ENCODE measurements around the gene GPAT3. TPM values are rescaled to one million over a fixed set of nuclear protein-coding genes. Genes with fewer than 3 reads are reported as not detected.

GPAT3 gene
- total RNA-seq, 1 donor from 2014 or later, result 0.99 TPM

DNA sequence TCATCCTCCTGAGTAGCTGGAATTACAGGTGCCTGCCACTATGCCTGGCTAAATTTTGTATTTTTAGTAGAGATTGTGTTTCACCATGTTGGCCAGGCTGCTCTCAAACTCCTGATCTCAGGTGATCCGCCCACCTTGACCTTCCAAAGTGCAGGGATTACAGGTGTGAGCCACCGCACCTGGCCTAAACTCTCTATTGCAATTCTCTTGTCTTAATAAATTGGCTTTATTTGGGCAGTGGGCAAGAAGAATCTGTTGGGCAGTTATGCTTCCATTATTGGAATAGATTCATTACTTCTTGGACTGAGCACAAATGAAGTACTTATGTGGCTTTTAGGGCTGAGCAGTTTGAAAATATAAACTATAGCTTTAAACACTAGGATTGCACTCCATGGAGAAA lies 8.2 kb upstream of the GPAT3 start:
- Mint-ChIP-seq H3K4me1 (no peaks in the 10 kb centered on the region), H3K27ac (no peak overlapping the region), H3K9me3 (peaks cover 9% of the 10 kb centered on the region), H3K4me3 (no peak overlapping the region), H3K36me3 (no peaks in the 10 kb centered on the region), H3K27me3 (ENCODE audit: insufficient read depth, low read depth) (peaks cover 8% of the 10 kb centered on the region)
- Histone ChIP-seq H3K4me3 (no peak overlapping the region), H3K36me3 (no peaks in the 10 kb centered on the region), H3K9me3 (ENCODE audit: low read depth) (no peaks in the 10 kb centered on the region), H3K9ac (no peak overlapping the region), H3K27me3 (peaks cover 7% of the 10 kb centered on the region), H3K4me1 (no peaks in the 10 kb centered on the region), H3K79me2 (ENCODE audit: low read depth) (no peaks in the 10 kb centered on the region), H3K27ac (no peak overlapping the region), H3K4me2 (no peak overlapping the region), H4K20me1 (ENCODE audit: low read depth) (no peaks in the 10 kb centered on the region), H3F3A (ENCODE audit: low read depth) (no peaks in the 10 kb centered on the region), H2AFZ (replicated peaks) (no peak overlapping the region)
- TF ChIP-seq, protein P1, sequence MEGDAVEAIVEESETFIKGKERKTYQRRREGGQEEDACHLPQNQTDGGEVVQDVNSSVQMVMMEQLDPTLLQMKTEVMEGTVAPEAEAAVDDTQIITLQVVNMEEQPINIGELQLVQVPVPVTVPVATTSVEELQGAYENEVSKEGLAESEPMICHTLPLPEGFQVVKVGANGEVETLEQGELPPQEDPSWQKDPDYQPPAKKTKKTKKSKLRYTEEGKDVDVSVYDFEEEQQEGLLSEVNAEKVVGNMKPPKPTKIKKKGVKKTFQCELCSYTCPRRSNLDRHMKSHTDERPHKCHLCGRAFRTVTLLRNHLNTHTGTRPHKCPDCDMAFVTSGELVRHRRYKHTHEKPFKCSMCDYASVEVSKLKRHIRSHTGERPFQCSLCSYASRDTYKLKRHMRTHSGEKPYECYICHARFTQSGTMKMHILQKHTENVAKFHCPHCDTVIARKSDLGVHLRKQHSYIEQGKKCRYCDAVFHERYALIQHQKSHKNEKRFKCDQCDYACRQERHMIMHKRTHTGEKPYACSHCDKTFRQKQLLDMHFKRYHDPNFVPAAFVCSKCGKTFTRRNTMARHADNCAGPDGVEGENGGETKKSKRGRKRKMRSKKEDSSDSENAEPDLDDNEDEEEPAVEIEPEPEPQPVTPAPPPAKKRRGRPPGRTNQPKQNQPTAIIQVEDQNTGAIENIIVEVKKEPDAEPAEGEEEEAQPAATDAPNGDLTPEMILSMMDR (IDR thresholded peaks at IDR 0.05), result no peak
- no peak for TF ChIP-seq EZH2 (IDR thresholded peaks at IDR 0.05)
- TF ChIP-seq EZH2phosphoT487 (IDR thresholded peaks at IDR 0.05), result no peak
- no peak for DNase-seq (ENCODE audit: low spot score)

DNA sequence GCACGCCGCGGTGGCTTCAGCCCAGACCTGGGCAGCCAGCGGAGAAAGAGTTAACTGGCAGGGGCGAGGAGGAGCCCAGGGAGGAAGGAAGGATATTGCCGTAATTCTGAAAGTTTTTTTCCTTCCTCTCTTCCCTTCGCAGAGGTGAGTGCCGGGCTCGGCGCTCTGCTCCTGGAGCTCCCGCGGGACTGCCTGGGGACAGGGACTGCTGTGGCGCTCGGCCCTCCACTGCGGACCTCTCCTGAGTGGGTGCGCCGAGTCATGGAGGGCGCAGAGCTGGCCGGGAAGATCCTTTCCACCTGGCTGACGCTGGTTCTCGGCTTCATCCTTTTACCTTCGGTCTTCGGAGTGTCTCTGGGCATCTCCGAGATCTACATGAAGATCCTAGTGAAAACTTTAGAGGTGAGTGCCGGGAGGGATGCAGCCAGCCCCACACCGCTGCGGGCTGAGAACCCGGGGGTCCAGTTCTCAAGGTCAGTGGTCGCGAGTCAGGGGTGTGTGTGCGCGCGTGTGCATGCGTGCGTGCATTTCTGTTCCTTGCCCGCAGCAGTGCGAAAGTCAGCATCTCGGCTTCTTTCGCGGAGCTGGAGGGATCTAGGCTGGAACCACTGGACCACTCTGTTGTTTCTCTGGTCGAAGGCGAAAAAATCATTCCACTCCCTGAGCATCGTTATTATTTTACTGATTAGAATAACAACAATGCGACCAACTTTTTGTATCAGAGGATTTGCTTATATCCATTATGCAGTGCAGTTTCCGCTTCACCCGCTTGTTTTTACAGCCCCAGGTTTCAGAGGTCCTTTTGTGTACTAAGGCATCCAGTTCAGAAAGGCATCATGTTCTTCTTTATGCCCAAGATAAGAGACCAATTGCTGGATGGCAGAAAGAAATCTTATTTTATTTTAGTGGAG lies 709 bp downstream of the GPAT3 start:
- Histone ChIP-seq H3K27me3 (peaks cover 79% of the 10 kb centered on the region), H3K4me1 (peaks cover 7% of the 10 kb centered on the region), H3K79me2 (ENCODE audit: low read depth) (no peaks in the 10 kb centered on the region), H3K9ac (no peak overlapping the region), H2AFZ (replicated peaks) (peak overlapping the region; percentile 60), H3K4me3 (peak overlapping the region; percentile 57), H3F3A (ENCODE audit: low read depth) (no peaks in the 10 kb centered on the region), H4K20me1 (ENCODE audit: low read depth) (peaks cover 4% of the 10 kb centered on the region), H3K4me2 (peak overlapping the region; percentile 80), H3K9me3 (ENCODE audit: low read depth) (no peaks in the 10 kb centered on the region), H3K36me3 (no peaks in the 10 kb centered on the region), H3K27ac (no peak overlapping the region)
- Mint-ChIP-seq H3K4me3 (peak overlapping the region; percentile 86), H3K9me3 (no peaks in the 10 kb centered on the region), H3K27me3 (ENCODE audit: insufficient read depth, low read depth) (peaks cover 39% of the 10 kb centered on the region), H3K27ac (no peak overlapping the region), H3K36me3 (no peaks in the 10 kb centered on the region), H3K4me1 (peaks cover 11% of the 10 kb centered on the region)
- peak; percentile 10 for TF ChIP-seq EZH2 (IDR thresholded peaks at IDR 0.05)
- TF ChIP-seq, protein P1 (IDR thresholded peaks at IDR 0.05), result no peak
- TF ChIP-seq EZH2phosphoT487 (IDR thresholded peaks at IDR 0.05), result peak; percentile 29
- peak; percentile 21 for DNase-seq (ENCODE audit: low spot score)

DNA sequence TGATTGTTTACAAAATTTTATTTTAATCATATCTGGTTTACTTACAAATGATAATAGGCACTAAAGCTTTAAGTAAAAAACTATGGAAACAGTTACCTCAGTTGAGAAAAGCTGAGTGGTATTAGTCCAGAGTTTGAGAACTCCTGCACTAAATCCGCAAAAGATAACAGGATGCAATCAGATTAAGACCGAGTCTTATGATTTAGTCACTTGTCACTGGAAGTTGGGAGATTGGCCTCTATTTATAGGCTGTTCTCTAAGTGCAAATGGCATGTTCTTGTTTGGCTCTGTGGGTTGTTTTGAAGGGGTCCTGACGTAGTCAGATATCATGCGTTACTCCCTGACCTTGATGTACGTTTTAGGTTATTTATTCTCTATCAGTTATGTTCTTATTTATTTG lies 6.3 kb downstream of the GPAT3 start:
- H3K4me3 Mint-ChIP-seq, result no peak overlapping the region
- H3K9me3 Mint-ChIP-seq, result no peaks in the 10 kb centered on the region
- Histone ChIP-seq H3K4me2 (no peak overlapping the region), H3K4me1 (no peaks in the 10 kb centered on the region), H3K79me2 (ENCODE audit: low read depth) (no peaks in the 10 kb centered on the region), H3K27me3 (peaks cover 26% of the 10 kb centered on the region), H3F3A (ENCODE audit: low read depth) (no peaks in the 10 kb centered on the region), H2AFZ (replicated peaks) (no peak overlapping the region), H4K20me1 (ENCODE audit: low read depth) (no peaks in the 10 kb centered on the region), H3K9ac (no peak overlapping the region), H3K36me3 (no peaks in the 10 kb centered on the region), H3K4me3 (no peak overlapping the region), H3K9me3 (ENCODE audit: low read depth) (no peaks in the 10 kb centered on the region), H3K27ac (no peak overlapping the region)
- peaks cover 1% of the 10 kb centered on the region for H3K27me3 Mint-ChIP-seq (ENCODE audit: insufficient read depth, low read depth)
- H3K4me1 Mint-ChIP-seq, result no peaks in the 10 kb centered on the region
- H3K27ac Mint-ChIP-seq, result no peak overlapping the region
- H3K36me3 Mint-ChIP-seq, result no peaks in the 10 kb centered on the region
- no peak for DNase-seq (ENCODE audit: low spot score)
- TF ChIP-seq, protein P1 (IDR thresholded peaks at IDR 0.05), result no peak
- TF ChIP-seq EZH2 (IDR thresholded peaks at IDR 0.05) (no peak), EZH2phosphoT487 (IDR thresholded peaks at IDR 0.05) (no peak)
